NT2/D1 (cell line): Measurements from ENCODE around the gene CHMP4A.

Experiments
- SUZ12 ChIP-seq: IDR thresholded peaks from 2 replicates; pipeline ENCODE4 v1.6.1; 2011; ENCODE audit not compliant: insufficient read length, insufficient read depth; ENCODE audit errors: extremely low read depth
- YY1 ChIP-seq: IDR thresholded peaks from 2 replicates; pipeline ENCODE4 v1.6.1; 2011; ENCODE audit not compliant: insufficient read length, insufficient read depth
- ZNF274 ChIP-seq: IDR thresholded peaks from 2 replicates; pipeline ENCODE4 v1.6.1; 2011; ENCODE audit warnings: mild to moderate bottlenecking, low read depth, low read length

DNA sequence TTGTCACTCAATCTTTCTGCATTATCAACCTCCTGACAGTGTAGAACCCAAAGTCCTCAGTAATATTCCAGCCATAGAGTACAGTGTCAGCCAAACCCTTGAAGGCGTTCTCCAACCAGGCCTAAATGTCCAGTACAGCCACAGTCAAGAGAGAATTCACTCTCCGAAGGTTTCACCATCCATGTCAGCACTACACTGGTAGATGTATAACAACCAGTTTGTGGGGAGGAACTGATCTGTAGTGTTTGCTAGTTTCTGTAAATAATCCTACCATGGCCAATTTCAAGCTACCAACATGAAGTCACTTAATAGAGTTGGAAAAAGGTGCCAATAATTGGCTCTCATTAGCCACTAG is 3.0 kb upstream of the CHMP4A start:
- TF ChIP-seq ZNF274 (no peak), SUZ12 (no peak), YY1 (no peak)
